NOMO-1 (cell line): ENCODE results near the gene MC1R.
A peak's percentile ranks its signal among the peaks of the same experiment; 100 is the strongest.
"Not testable (repeated sequence)": the region's sequence is repeated elsewhere in the genome, so short reads cannot be mapped to it uniquely, and the experiment has no call there.

Source experiments
- DNase-seq, 2 experiments: peaks; one replicate each; lab custom pipeline; 2025; ENCODE audit not compliant: unreplicated experiment in 2 of 2; lab: John Stamatoyannopoulos, UW

Gene MC1R

DNA sequence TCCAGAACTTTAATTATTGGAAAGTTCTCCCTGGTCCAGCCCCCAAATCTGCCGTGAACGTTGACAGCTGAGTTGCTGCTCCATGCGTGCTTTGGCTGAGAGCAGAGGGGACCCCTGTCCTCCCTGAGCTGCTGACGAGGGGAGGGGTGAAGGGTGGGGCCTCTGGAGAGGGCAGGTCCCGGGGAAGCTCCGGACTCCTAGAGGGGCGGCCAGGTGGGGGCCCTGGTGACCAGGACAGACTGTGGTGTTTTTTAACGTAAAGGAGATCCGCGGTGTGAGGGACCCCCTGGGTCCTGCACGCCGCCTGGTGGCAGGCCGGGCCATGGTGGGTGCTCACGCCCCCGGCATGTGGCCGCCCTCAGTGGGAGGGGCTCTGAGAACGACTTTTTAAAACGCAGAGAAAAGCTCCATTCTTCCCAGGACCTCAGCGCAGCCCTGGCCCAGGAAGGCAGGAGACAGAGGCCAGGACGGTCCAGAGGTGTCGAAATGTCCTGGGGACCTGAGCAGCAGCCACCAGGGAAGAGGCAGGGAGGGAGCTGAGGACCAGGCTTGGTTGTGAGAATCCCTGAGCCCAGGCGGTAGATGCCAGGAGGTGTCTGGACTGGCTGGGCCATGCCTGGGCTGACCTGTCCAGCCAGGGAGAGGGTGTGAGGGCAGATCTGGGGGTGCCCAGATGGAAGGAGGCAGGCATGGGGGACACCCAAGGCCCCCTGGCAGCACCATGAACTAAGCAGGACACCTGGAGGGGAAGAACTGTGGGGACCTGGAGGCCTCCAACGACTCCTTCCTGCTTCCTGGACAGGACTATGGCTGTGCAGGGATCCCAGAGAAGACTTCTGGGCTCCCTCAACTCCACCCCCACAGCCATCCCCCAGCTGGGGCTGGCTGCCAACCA, at the start of gene MC1R:
TSS of gene MC1R (plus strand) at position 410 of the 895 bp plus-strand sequence. CDS start at position 807, 397 bp downstream.
- DNase-seq: peak in 1 of 2 experiments; percentile 6

- DNase-seq: no peak
Measured at GRCh38 chr16:89869911-89870310, 48.8 kb upstream of the MC1R start.

- no peak for DNase-seq
Measured at GRCh38 chr16:89870440-89870839, 48.2 kb upstream of the MC1R start.

- no peak for DNase-seq
Measured at GRCh38 chr16:89871895-89872294, 46.8 kb upstream of the MC1R start.

DNA sequence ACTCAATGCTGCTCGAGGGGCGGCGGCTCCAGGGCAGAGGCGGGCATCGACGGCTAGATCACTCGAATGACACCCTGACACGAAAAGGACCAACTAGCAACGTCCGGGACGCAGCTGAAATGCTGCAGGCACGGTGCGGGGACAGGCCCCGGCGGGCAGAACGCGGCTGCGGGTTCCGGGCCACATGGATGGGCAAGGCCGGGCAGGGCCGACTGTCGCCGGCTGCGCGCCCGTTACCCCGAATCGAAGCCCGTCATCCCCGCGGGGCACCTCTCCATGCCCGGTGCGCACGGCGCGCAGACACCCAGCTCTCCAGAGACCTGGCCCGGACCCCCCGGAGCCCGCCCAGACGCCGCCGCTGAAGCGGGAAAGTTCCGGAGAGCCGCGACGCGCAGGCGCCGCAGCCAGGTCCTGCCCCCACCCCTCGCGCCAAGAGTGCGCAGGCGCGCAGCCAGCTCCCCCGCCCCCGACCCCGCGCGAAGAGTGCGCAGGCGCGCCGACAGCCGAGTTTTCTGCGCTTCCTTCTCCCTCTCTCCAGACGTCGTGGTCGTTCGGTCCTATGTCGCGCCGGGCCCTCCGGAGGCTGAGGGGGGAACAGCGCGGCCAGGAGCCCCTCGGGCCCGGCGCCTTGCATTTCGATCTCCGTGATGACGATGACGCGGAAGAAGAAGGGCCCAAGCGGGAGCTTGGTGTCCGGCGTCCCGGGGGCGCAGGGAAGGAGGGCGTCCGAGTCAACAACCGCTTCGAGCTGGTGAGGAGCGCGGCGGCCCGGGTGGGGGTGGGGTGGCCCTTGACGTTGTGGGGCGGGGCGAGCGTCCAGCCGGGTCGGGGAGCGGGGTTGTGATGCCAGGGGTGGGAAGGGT, 45.3 kb upstream of the MC1R start, which contains the start of gene TCF25:
TSS of gene TCF25 (plus strand) at position 484 of the 863 bp plus-strand sequence. CDS start at position 560, 76 bp downstream.
- DNase-seq: peak; percentile 74 to 76

DNA sequence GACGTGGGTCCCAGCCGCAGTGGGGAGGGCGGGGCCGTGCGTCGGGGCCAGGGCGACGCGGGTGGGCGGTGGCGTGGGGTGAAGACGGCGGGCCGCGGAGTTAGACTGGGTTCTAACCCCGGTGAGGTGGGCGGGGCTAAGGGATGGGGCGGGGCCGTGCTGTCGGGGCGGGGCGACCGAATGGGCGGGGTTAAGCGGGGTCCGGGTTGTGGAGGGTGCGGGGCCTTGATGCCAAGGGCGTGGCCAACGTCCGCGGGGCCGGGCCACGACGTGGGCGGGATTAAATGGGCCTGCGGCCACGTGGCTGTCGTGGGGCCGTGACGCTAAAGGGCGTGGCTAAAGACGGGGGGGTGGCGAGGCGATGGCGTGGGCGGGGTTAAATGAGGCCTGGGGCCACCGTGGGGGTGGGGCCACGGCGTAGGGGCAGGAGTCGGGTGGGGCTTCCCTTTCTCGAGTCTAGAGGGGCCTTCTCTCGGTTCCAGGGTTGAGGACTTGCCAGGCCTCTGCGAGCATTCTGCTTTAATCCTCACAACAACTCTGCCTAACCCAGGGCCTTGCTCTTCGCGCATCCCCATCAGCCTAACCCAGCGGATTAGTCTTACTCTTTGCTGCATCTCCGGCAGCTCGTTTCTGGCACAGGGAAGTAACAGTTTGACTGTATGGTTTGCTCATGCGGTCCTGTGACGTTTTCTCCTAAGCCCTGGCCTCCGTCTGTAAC, 44.5 kb upstream of the MC1R start:
- peak; percentile 95 to 97 for DNase-seq

DNA sequence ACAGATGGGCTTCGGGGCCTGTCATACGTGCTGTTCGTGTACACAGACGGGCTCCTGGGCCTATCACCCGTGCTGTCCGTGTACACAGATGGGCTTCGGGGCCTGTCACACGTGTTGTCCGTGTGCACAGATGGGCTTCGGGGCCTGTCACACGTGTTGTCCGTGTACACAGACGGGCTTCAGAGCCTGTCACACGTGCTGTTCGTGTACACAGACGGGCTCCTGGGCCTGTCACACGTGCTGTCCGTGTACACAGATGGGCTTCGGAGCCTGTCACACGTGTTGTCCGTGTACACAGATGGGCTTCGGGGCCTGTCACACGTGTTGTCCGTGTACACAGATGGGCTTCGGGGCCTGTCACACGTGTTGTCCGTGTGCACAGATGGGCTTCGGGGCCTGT, 39.5 kb upstream of the MC1R start:
- not testable (repeated sequence) for DNase-seq

DNA sequence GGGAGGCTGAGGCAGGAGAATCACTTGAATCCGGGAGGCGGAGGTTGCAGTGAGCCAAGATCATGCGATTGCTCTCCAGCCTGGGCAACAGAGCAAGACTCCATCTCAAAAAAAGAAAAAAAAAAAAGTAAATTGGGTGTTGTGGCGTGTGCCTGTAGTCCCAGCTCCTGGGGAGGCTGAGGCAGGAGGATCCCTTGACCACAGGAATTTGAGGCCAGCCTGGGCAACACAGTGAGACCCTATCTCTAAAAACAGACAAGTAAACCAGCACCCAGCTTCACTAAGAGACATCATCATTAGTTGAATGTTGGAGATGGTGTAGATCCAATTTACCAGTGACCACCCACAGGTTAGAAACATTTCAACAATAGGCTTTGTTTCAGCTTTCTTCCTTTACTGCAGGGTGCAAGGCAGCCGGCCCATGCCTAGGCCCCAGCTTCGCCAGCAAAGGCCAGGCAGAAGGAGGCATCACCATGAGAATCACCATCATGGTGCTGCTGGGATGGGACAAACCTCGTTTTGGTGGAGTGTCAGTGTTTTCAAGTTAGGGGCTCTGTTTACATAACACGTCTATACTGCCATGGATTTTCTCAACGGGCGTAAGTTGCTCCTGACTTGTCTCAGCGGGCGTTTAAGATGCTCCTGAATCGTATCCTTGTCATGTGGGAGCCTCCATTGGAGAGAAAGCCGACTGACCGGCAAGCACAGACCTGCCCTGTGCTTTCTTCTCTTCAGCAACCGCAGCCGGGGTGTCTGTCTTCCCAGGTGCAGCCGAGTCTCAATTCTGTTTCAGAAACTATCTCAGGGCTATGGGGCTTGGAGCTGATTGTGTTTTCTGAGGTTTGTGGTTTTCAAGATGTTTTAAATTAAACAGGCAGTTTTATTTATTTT, 37.9 kb upstream of the MC1R start:
- DNase-seq: no peak

DNA sequence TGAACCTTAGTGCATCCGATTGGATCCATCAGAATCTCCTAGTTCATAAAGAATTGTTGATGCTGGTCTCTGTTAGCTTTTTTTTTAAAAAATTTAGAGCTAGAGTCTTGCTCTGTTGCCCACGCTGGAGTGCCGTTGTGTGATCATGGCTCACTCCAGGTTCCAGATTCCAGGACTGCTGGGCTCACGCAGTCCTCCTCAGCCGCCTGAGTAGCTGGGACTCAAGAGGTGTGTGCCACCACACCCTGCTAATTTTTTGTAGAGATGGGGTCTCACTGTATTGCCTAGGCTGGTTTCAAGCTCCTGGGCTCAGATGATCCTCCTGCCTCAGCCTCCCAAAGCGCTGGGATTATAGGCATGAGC, 37.3 kb upstream of the MC1R start:
- DNase-seq: no peak

- no peak for DNase-seq
Measured at GRCh38 chr16:89883346-89884040, 35.2 kb upstream of the MC1R start.

- no peak for DNase-seq
Measured at GRCh38 chr16:89884041-89884421, 34.6 kb upstream of the MC1R start.

DNA sequence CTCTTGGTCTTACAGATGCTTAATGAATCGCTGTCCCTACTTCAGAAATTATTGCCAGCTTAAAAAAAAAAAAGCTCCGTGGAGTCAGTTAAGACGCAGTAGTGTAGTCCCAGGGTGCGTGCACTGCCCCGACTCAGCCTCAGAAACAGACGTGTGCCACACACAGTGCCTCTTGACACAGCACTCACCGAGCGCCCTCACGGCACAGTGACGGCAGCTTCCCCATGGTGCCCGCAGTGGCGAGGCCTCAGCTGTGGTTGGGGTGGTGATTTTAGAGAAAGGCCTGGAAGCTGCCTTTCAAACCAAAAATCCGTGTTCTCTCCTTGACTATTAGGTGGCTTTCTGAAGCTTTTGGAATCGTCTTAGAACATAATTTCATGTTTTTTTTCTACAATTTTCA, 31.4 kb upstream of the MC1R start:
- DNase-seq: no peak

GRCh38 chr16:89890200-89890599, 28.5 kb upstream of the MC1R start:
- no peak for DNase-seq

GRCh38 chr16:89890886-89891657, 27.6 kb upstream of the MC1R start:
- DNase-seq: no peak

DNA sequence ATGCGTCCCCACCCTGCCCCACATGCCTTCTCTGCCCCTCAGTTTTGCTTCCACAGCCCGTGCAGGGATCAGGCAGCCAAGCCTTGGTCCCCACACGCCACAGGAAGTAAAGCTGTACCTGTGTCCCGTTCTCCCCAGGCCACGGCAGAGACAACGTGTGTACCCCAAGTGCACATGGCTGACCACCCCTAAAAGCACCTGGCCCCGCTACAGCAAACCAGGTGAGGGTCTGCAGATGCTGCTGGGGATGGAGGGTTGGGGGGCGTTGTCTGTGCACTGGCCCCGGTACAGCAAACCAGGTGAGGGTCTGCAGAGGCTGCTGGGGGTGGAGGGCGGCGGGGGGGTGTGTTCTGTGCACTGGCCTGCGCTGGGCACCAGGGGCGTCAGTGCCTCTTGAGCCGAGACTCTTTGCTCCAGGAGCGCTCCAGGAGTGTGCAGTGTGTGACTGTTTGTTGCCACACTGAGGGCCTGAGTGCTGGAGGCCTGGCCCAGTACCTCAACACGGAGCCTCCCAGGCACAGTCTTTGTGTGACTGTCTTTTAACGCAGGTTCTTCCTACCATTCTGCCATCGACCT, 26.5 kb upstream of the MC1R start:
- DNase-seq: no peak

DNA sequence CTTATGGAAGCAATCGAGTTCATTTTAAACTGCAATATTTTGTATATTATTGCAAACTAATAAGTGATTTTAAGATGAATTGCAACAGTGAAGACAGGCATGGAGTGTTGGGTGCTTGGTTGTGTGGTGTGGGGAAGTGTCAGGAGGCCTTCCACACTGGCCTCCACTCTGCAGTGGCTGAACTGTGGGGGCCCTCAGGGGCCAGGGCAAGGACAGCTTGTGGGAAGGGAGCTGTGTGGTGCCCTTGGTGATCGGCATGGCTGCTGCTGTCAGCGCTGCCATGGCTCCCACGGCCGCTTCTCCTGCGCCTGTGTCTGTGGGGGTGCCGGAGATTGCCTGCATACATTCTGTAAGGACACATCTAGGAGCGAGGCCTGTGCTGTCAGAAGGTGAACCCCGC, 26.0 kb upstream of the MC1R start:
- no peak for DNase-seq

GRCh38 chr16:89893642-89894548, 24.8 kb upstream of the MC1R start:
- no peak for DNase-seq
